ENCODE measurements around the gene TECR. TPM values are rescaled to one million over a fixed set of nuclear protein-coding genes. Genes with fewer than 3 reads are reported as not detected.
"Not testable (repeated sequence)": the region's sequence is repeated elsewhere in the genome, so short reads cannot be mapped to it uniquely, and the experiment has no call there.

The TECR gene
- total RNA-seq, 1 donor from 2014 or later, result 74.2 TPM

DNA sequence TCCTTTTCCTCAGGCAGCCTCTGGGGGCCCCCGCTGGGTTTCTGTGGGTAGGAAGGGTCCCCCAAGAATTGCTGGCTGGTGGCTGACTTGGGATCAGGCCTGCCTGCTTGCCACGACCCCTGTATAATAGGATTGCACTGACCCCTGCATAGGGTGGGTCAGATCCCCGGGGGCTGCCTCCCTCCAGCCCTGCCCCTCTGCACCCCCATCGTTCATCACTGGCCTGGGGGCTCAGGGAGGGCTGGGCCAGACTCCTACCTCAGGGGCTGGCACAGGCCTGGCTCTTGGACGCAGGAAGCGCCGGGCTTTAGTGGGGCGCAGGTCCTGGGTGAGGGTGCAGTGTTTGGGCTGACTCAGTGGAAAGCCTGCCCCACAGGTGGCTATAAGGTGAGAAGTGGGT lies 31.9 kb downstream of the TECR start:
- DNase-seq, result no peak

DNA sequence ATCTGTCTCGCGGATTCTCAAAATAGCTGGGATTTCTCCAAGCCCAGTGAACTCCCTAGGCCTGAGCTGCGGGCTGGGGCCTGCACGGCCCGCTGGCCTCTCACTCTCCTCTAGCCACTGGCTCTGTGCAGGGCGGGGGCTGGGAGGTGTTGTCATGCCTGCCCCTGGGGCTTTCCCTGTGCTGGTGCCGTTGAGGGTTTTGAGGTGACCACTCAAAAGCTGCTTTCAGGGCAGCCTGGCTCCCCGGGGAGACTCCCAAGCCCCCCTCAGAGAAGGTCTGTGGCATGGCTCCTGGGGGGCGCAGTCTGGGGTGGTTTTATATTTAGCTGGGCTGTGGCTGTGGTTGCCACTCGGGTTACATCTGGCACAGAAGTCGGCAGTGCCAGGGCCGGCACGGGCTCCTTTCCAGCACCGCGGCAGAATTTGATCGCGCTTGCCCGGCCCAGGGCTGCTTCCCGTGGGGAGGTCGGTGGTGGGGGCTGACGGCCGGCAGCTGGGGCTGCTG lies 32.5 kb downstream of the TECR start:
- peak; percentile 80 for DNase-seq

DNA sequence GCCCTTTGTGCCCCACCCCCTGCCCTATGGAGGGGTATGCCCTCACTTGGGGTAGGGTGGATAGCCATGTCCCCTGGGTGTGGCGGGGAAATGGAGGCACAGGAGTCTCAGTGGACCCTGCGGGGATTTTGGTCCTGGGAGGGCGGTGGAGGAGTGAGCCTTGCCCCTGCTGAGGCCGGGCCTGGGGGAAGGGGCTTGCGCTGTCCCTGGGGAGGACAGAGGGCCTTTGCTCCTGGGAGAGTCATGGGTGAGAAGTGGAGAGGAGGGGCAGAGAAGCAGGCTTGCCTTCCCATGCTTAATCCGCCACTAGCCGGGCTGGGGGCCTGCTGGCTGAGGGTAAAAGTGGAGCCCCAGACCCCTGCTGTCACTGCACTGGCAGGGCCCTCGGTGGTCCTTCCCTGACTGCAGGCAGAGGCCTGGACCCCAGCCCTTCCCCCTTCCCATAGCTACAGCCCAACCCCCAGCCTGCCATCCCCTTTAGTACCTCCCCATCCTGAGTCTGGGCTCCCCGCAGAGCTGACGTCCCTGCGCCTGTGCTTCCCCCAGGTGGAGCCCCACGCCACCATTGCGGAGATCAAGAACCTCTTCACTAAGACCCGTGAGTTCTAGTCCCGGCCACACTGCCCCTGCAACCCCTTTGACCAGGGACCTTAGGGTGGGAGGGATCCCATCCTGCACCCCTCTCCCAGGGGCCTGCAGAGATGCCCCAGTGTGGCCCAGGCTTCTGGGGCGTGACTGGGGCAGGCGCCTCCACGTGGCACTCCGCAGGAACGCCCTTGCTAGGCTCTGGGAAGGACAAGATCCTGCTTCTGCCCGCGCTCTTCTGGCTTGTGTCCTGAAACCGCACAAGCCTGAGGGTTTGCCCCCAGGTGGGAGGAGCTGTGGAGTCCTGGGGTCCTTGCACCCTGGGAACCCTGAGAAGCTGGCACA lies 33.5 kb downstream of the TECR start:
- DNase-seq, result no peak

DNA sequence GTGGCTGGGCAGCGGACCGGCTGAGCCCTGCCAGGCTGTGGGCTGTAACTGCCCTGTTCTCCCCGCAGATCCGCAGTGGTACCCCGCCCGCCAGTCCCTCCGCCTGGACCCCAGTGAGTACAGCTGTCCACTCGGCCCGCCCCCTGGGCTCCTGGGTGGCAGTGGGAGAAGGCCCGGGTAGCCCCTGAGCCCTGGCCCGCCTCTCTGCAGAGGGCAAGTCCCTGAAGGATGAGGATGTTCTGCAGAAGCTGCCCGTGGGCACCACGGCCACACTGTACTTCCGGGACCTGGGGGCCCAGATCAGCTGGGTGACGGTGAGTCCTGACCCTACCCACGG lies 34.2 kb downstream of the TECR start:
- no peak for DNase-seq

DNA sequence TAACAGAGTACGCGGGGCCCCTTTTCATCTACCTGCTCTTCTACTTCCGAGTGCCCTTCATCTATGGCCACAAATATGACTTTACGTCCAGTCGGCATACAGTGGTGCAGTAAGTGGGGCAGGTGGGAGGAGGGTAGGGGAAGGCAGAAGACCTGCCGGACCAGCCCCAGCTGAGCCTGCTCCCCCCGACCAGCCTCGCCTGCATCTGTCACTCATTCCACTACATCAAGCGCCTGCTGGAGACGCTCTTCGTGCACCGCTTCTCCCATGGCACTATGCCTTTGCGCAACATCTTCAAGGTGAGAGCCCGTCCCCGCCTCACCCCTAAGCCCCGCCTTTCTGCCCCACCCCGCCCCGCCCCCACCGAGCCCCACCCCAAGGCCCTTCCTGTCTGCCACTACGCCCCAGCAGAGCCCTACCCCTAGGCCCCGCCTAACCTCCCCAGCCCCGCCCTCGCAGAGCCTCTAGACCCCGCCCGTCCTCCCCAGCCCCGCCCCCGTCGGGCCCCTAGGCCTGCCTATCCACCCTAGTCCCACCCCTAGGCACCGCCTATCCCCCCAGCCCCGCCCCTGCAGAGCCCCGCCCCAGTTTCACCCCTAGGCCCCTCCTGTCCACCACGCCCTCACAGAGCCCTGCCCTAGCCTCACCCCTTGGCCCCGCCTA lies 34.7 kb downstream of the TECR start:
- DNase-seq, result peak; percentile 46

DNA sequence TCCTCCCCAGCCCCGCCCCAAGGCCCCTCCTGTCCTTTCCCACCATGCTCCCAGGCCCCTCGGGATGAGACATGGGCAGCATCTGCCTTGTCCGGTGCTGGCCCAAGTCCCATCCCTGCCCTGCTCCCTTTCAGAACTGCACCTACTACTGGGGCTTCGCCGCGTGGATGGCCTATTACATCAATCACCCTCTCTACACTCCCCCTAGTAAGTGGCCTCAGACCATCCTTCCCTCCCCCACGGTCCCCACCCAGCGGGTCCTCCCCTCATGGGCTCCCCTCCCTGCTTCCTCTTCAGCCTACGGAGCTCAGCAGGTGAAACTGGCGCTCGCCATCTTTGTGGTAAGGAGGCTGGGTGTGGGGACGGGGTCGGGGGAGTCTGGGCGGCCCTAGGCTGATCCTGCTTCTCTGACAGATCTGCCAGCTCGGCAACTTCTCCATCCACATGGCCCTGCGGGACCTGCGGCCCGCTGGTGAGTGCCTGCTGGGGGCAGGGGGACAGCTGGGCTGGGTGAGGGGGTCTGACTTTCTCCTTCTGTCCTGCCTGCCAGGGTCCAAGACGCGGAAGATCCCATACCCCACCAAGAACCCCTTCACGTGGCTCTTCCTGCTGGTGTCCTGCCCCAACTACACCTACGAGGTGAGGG lies 35.4 kb downstream of the TECR start:
- DNase-seq, result not testable (repeated sequence)

DNA sequence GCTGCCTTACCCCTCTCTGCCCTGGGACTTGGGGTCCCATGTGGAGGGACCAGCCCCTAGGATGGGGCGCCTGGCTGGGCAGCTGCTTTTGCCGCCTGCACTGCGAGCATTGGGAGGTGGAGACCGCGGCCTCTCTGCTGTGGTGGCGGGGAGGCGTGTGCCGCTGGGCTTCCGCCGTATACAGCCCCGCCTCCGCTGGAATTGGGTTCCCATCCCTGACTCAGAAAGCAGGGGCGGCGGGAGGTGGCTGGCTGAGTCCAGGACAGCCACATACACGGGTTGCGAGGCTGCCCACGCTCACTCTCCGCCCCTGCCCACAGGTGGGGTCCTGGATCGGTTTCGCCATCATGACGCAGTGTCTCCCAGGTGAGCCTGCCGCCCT lies 35.9 kb downstream of the TECR start:
- no peak for DNase-seq

DNA sequence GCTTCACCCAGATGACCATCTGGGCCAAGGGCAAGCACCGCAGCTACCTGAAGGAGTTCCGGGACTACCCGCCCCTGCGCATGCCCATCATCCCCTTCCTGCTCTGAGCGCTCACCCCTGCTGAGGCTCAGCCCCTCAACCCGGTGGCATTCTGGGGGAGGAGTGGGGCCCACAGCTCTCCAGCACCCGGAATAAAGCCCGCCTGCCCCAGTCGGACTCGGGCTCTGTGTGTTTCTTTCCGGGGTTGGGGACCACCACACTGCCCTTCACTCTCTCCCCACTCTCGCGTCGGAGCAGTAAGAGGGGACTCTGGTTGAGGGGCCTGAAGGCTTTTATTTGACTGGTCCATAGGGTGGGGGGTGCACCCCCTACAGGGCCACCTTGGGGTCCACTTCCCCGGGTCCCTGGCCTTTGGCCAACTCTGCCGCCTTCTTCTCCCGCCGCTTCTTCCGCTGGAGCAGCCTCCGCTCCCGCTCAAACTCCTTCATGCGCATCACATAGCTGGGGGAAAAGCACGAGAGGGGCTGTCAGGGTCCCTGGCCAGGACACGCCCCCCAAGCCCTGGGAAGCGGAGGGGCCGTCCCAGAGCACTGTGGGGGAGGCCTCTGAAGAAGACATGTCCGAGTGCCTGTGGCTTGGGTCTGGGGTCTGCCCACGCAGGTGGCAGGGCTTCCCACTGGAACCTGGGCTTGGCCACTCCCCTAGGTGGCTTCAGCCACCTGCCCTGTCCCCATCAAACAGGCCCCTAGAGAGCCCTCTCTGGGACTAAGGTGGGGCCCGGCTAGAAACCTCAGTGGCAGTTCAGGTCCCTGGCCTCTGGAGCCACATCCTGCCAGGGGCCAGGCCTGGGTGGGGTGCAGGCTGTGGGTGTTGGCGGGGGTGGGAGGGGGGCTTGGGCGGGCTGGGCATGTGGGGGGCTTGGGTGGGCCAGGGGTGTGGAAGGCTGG lies 36.6 kb downstream of the TECR start:
- DNase-seq, result no peak

DNA sequence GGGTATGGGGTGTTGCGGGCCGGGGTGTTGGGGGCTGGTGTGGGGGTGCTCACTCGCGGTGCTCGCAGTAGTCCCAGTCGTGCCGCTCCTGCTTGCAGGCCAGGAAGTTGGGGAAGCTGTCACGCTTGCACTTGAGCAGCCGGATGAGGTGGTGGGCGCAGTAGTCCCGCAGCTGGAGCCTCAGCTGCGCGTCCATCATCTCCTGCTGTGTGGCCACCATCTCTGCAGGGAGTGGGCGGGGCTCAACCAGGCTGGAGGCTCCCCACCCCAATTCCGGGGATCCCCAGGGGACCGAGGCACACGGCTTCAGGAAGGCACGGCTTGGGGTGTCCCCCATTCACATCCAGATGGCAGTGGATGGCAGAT lies 37.3 kb downstream of the TECR start:
- DNase-seq, result no peak

DNA sequence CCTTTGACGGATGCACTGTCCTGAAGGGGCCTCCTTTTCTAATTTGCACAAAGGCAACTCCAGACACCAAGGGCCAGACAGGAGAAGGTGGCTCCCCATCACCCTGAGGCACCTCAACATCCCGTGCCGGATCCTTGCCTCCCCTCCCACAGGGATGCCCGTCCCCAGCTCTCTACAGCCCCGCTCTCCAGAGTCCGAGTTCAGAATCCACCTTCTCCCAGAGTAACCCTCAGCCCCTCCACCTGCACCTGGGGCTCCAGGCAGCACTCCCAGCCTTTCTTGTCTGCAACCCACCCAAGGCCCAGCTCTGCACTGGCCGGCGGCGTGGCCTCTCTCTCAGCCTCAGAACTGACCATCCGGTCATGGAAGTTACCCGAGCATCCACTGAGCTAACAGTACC lies 37.7 kb downstream of the TECR start:
- no peak for DNase-seq

DNA sequence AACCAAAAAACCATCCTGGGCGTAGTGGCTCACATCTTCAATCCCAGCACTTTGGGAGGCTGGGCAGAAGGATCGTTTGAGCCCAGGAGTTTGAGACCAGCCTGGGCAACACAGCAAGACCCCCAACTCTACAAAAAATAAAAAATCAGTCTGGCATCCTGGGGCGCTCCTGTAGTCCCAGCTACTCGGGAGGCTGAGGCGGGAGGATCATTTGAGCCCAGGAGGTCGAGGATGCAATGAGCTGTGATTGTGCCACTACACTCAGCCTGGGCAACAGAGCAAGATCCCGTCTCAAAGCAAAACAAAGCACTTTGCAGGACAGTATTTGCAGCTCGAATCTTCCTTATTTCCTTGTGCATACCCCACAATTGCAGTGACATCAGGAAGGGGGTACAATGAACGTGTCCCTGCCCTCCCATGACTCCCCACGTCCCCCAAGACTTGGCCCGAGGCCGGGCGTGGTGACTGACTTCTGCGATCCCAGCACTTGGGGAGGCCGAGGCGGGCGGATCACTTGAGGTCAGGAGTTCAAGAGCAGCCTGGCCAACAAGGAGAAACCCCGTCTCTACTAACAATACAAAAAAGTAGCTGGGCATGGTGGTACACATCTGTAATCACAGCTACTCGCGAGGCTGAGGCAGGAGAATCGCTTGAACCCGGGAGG lies 41.6 kb downstream of the TECR start:
- no peak for DNase-seq

DNA sequence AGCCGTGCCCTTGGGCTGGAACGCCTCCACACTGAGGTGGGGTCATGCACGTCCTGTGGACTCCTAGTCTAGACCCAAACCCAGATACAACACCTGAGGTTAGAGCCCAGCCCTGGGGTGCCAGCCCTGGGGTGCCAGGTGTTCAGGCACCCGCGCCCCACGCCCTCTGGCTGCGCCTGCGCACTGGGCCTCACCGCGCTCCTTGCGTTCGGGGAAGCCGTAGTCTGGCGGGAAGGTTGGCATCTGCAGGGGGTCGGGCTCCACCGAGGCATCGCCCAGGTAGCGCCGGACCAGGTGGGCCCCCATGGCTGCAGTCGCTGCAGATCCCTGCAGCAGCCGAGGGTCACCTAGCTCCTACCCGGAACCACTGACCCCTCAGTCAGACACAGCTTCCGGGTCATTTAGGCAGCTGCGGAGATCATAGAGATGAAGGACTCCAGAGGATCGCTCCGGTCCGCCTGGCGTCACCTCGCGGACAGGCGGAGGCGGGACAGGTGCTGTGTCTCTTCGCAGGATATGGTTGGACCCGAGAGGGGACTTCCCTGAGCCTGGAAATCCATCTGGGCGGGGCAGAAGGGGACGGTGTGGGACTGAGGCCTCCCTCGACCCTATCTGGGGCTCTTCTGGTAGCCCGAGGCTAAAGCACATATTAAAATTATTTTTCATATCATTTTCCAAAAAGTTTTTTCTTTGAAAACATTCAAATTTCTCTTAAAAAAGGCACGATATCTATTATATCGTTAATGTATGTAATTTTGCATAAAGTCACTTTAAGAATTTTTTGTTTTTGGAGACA lies 42.5 kb downstream of the TECR start, which contains the start of gene NDUFB7:
TSS of gene NDUFB7 (minus strand) at position 372 of the 796 bp plus-strand sequence. CDS start at position 306, 66 bp downstream.
- peak; percentile 96 for DNase-seq

DNA sequence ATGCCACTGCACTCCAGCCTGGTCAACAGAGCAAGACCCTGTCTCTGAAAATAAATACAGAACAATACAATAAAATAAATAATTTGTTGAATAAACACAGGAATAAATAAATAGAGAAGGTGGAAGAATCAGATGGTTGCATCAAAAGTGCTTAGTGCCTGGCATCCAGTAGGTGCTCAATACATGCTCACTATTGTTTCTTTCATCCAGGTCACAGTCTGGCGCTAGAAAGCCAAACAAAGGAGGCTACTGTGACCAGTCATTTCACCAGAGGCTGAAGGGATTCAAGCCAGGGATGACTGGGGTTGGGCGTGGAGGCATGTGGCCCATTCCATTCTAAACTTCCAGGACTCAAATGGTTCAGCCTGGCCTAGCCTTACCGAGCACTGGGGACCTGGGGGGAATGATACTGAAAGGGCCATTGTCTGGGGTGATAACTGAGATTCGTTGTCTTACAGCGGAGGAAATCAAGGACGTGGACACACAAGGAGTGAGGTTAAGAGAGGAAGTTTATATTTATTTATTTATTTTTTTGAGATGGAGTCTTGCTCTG lies 46.1 kb downstream of the TECR start:
- no peak for DNase-seq

DNA sequence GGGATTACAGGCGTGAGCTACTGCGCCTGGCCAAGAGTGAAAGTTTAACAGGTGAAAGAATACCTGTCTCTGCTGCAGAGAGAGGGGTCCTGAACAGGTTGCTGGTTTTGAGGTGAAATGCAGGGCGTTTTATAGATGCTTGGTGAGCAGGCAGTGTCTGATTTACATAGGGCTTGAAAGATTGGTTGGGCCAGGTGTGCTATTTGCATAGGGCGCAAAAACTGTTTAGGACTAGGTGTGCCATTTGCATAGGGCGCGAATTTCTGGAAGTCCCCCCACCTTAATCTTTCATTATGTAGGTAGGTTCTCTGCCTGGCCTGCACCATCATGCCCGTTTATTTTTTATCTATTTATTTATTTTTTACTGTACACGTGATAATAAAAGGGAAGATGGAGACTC lies 47.0 kb downstream of the TECR start:
- no peak for DNase-seq

DNA sequence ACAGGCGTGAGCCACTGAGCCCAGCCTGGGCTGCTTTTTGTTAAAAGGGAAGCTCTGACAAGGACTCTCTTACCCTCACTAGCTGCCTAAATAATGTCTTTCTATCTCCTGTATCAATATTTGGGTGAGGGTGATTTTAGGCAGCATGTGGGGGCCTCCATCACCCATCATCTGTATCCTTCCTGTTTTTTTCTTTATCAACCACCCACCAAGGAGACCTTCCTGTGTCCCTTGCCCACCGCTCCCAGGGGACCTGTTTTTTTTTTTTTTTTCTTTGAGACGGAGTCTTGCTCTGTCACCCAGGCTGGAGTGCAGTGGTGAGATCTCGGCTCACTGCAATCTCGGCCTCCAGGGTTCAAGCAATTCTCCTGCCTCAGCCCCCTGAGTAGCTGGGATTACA lies 47.9 kb downstream of the TECR start:
- no peak for DNase-seq

DNA sequence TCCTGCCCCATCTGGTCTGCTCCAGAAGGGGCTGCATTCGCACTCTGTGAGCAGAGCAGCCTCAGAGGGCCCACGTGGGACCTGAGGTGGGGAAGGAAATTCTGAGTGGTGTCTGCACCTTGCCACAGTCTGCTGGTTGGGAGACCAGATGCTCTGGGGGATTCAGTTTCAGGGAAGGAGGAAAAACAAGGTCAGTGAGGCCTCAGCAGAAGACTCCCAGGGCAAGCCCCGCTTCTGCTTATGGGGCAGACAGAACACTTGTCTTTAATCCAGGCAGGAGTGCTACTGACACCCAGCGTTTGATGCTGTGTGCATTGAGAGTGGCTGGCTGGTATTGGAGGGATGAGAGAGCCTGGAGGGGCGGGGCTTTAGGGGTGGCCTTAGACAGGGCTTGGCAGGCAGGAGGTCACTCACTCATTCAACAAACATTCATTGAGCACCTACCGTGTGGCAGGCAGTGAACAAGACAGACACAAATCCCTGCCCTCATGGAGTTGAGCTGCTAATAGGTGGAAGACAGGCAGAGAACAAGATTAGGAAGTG lies 48.6 kb downstream of the TECR start:
- DNase-seq, result no peak

DNA sequence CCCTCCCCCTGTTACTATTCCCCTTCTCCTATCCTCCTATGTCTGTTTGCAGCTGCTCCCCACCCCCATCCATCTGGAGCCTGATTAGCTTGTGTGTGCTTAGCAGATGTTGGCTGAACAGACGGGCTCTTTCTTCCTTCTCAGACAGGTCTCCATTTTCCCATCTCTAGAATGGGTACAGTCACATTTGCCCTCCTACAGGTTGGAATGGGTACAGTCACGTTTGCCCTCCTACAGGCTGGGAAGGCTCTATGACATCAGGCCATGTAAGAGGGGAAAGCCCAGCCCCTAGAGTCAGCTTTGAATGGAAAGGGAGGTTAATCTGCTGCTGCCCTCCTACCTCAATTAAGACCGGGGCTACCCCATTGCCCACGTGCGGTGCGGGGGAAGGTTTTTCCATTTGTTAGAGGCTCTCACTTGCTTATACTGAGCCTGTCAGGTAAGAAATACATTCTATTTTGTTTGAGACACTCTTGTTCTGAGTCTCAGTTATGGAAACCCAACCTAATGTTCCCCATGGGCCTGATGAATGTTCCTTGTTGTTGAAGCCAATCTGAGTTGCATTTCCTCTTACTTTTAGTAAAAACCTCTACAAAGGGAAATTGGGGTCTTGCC lies 51.3 kb downstream of the TECR start:
- DNase-seq, result no peak

DNA sequence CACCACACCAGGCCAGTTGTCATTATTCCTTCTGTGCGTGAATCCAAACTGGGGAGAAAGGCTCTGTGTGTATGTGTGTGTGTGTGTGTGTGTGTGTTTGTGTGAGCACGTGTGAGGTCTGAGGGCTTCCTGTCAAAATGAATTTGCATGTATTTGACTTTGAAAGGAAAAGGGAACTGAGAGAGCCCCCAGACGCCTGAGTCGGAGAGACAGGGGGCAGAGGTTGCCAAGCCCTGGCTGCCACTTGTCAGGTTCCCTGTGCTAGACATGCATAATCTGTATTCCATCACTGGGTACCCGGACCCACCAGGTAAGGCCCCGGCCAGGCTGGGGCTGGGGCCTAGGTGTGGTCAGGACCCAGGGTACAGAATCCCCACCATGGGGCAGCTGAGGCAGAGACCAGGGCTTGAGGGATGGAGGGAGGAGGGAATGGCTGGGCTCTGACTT lies 53.5 kb downstream of the TECR start, which contains the start of gene CLEC17A:
TSS of gene CLEC17A (plus strand) at position 191 of the 447 bp plus-strand sequence. CDS start at position 268, 77 bp downstream.
- DNase-seq, result no peak

DNA sequence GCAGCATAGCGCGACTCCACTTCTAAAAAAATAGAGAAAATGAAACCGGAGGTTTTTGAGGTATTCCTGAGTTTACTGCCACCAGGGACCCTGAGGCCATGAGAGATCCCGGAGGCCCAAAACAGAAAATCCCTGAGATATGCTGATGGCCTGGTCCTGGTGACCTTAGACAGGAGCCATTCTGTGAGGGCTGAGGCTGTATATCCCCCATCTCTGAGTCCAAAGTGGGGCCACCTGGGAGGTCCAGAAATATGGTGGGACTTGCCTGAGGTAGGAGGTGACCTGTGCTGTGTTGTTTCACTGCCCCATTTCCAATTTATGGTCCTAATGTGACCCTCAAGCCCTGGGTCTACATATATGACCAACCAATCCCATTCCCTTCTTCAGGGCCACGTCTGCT lies 55.0 kb downstream of the TECR start:
- not testable (repeated sequence) for DNase-seq

All from tongue (tissue), 2 donors.